Measurements from ENCODE around the gene CUL4B. TPM values are rescaled to one million over a fixed set of nuclear protein-coding genes. Genes with fewer than 3 reads are reported as not detected.
A peak's percentile ranks its signal among the peaks of the same experiment; 100 is the strongest.

CUL4B gene
- total RNA-seq, 6 donors from 2014 or later, result 17.9 to 58.7 (median 31.1) TPM

- Histone ChIP-seq H3K4me1 (peaks cover 0 to 11% (median 5%) of the 10 kb centered on the region in 4 donors), H3K4me3 (peak overlapping the region in 3 of 4 donors; percentile 55 to 70 (median 63)), H3K27me3 (no peaks in the 10 kb centered on the region), H3K9me3 (no peaks in the 10 kb centered on the region), H3K27ac (peak overlapping the region; percentile 96 to 98 (median 97)), H3K36me3 (no peaks in the 10 kb centered on the region)
- ATAC-seq (ENCODE audit: low FRiP score in 2 of 2) (no peak), DNase-seq (peak in 1 of 2 donors; percentile 21)
- WGBS, 2 donors, result 2 to 32% methylated on average over 7 of the region's 7 CpGs
- TF ChIP-seq CTCF (IDR thresholded peaks at IDR 0.05), result no peak
- TF ChIP-seq EP300 (IDR thresholded peaks at IDR 0.05), result no peak
- TF ChIP-seq POLR2AphosphoS5 (IDR thresholded peaks at IDR 0.05), result no peak
- TF ChIP-seq POLR2A (IDR thresholded peaks at IDR 0.05), result no peak
These were observed 958 bp downstream of the CUL4B start for GRCh38 chrX:120559804-120560203.

- no peak overlapping the region for H3K4me3 ChIP-seq
- H3K27me3 ChIP-seq, result no peaks in the 10 kb centered on the region
- ATAC-seq (ENCODE audit: low FRiP score in 2 of 2) (no peak), DNase-seq (no peak)
- no peaks in the 10 kb centered on the region for H3K9me3 ChIP-seq
- H3K27ac ChIP-seq, result no peak overlapping the region
- TF ChIP-seq POLR2A (IDR thresholded peaks at IDR 0.05) (no peak), EP300 (IDR thresholded peaks at IDR 0.05) (no peak)
- 73 to 91% methylated on average over 5 of the region's 5 CpGs for WGBS, 2 donors
- peaks cover 0 to 5% (median 2%) of the 10 kb centered on the region in 4 donors for H3K4me1 ChIP-seq
- no peaks in the 10 kb centered on the region for H3K36me3 ChIP-seq
These were observed 4.5 kb downstream of the CUL4B start for GRCh38 chrX:120556251-120556650.

GRCh38 chrX:120549483-120550452 lies 11.0 kb downstream of the CUL4B start:
- H3K4me1 ChIP-seq, result no peaks in the 10 kb centered on the region
- H3K27ac ChIP-seq, result no peak overlapping the region
- peaks cover 0 to 8% (median 1%) of the 10 kb centered on the region in 4 donors for H3K36me3 ChIP-seq
- no peak overlapping the region for H3K4me3 ChIP-seq
- ATAC-seq (ENCODE audit: low FRiP score in 2 of 2), result peak in 1 of 2 donors; percentile 75
- DNase-seq, result no peak
- no peaks in the 10 kb centered on the region for H3K27me3 ChIP-seq
- 71 to 86% methylated on average over 12 of the region's 12 CpGs for WGBS, 2 donors
- TF ChIP-seq POLR2A (IDR thresholded peaks at IDR 0.05), result no peak
- TF ChIP-seq EP300 (IDR thresholded peaks at IDR 0.05), result no peak
- no peak for TF ChIP-seq CTCF (IDR thresholded peaks at IDR 0.05)
- TF ChIP-seq POLR2AphosphoS5 (IDR thresholded peaks at IDR 0.05), result no peak
- no peaks in the 10 kb centered on the region for H3K9me3 ChIP-seq

GRCh38 chrX:120536061-120536460 lies 24.7 kb downstream of the CUL4B start:
- Histone ChIP-seq H3K4me1 (no peaks in the 10 kb centered on the region), H3K27ac (no peak overlapping the region), H3K9me3 (no peaks in the 10 kb centered on the region), H3K27me3 (no peaks in the 10 kb centered on the region), H3K36me3 (peaks cover 0 to 69% (median 8%) of the 10 kb centered on the region in 4 donors), H3K4me3 (no peak overlapping the region)
- ATAC-seq (ENCODE audit: low FRiP score in 2 of 2), result no peak
- TF ChIP-seq EP300 (IDR thresholded peaks at IDR 0.05) (no peak), POLR2A (IDR thresholded peaks at IDR 0.05) (no peak), CTCF (IDR thresholded peaks at IDR 0.05) (no peak), POLR2AphosphoS5 (IDR thresholded peaks at IDR 0.05) (no peak)
- no peak for DNase-seq

- Histone ChIP-seq H3K4me1 (no peaks in the 10 kb centered on the region), H3K4me3 (no peak overlapping the region), H3K9me3 (no peaks in the 10 kb centered on the region), H3K27me3 (no peaks in the 10 kb centered on the region), H3K36me3 (peaks cover 0 to 70% (median 8%) of the 10 kb centered on the region in 4 donors), H3K27ac (no peak overlapping the region)
- 74 to 90% methylated on average over 3 of the region's 3 CpGs for WGBS, 2 donors
- TF ChIP-seq EP300 (IDR thresholded peaks at IDR 0.05) (no peak), POLR2AphosphoS5 (IDR thresholded peaks at IDR 0.05) (no peak), POLR2A (IDR thresholded peaks at IDR 0.05) (no peak), CTCF (IDR thresholded peaks at IDR 0.05) (no peak)
- ATAC-seq (ENCODE audit: low FRiP score in 2 of 2), result no peak
- no peak for DNase-seq
These were observed 26.2 kb downstream of the CUL4B start for GRCh38 chrX:120534413-120535205.

Measured in upper lobe of left lung (tissue), 6 donors.